HCEC 1CT (cell line): Measurements from ENCODE around the gene DCXR.

Source experiments
- DNase-seq: peaks from one replicate; pipeline ENCODE4 v3.0.0-alpha.2; 2017

Gene DCXR

DNA sequence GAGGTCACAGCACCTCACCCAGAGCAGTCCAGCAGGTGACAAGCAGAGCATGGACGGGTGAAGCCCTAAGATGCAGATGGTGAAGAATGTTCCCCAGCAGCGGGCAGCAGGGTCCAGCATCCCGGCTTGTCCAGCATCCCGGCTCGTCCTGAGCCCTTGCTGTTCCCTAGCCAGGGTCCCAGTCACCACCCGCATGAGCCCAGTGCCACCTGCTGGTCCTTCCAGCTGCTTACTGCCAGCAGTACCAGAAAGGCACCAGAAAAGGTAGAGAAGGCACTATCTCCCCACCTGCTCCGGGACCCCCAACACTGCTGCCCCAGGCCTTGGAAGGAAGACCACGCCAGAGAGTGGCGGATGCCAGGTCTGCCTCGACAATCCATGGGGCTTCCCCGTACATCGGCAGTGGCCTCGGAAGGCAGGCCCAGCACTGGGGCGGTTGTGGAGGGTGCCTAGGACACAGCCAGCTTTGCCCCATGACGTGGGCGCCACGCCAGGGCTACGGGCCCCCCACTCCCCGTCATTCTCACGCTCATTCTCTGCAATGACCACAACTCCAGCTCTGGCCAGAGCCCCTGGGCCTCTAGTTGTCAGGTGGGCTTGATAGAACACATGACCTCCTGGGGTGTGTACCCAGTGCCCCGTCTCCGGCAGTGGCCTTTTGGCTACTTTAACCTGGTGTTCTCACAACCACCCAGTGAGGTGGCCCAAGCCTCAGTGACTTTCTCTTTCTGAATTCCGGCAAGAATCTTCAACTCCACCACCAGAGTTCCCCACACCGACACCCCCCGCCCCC lies 16.2 kb downstream of the DCXR start:
- peak; percentile 60 for DNase-seq

- DNase-seq, result no peak
Measured at GRCh38 chr17:82020572-82021106, 16.9 kb downstream of the DCXR start.

DNA sequence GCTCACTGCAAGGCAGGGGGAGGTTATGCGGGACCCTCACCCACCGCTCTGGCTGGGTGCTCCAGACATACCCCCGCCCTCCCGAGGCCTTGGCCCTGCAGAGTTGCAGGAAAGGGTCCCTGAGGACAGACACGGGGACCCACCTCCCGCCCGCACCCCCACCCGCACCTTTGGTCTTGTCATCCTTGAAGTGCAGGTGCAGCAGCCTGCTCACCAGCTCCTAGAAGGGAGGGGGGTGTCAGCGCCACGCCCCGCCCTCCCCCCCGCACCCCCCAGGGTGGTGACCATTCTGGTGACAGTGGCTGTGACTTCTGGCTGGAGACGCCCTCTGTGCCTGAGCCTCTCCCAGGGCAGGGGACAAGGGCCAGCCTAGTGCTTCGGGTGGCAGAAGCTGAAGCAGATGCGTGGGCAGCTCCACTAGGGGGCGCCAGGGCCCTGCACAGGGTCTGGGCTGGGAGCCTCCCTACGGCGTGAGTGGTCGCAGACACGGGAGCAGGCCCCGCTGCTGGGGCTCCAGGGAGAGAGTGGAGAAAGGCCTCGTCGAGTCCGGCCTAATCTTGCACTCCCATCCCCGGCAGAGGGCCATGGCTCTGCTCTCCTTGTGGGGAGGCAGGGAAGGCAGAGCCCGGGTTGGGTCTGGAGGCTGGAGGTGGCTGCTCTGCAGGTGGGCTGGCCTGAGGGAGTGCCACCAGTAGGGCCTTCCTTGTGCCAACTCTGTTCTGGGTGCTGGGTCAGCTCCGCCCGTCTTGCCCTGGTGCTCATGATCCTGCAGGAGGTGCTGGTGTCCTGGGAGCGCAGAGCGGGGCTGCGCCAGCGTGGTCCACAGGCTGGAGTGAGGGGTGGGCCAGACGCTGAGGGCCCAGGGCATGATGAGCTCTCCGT lies 17.6 kb downstream of the DCXR start:
- peak; percentile 32 for DNase-seq

GRCh38 chr17:82018989-82019689 lies 18.4 kb downstream of the DCXR start:
- no peak for DNase-seq

- no peak for DNase-seq
Measured at GRCh38 chr17:82018152-82018988, 19.1 kb downstream of the DCXR start.

DNA sequence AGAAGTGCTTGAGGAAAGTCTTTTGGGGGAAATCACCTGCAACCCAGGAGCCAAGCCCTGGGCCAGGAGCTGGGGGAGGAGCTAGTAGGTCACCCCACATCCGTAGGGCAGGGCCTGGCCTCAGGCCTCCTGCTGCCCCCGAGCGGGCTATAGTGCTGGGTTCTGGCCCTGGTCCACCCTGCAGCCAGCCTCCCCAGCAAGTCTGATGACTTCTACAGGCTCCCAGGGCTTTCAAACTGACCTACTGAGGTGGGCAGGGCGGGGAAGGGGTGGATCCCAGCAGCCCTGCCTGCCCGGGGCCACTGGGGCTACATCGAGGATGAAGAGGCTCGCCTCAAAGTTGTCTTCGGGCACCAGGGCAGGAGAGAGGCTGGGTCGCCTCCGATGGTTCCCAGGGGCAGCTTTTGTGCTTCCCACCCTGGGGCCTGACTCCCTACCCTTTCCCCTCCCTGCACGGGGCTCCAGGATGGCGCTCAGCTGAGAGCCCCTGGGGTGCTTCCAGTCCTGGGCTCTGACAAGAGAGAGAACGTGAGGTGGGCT lies 19.8 kb downstream of the DCXR start:
- no peak for DNase-seq

DNA sequence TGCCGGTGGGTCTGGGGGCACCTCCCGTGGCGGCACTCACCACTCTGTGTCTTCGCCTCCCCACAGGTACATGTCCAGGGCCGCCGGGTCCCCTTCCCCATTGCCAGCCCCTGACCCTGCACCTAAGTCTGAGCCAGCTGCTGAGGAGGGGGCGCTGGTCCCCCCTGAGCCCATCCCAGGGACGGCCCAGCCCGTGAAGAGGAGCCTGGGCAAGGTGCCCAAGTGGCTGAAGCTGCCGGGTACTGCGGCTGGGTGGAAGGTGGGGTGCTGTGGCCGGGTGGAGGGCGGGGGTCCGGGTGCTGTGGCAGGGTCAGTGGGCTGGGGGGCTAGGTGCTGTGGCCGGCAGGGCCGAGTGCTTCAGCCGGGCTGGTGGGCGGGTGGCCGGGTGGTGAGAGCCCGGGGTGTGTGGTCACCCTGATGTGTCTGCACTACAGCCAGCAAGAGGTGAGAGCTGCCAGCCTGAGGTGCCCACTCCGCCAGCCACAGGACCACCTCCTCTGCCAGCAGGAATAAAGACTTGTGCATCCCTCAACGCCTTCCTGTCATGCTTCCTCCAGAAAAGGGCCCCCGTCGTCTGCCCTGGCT lies 20.5 kb downstream of the DCXR start:
- no peak for DNase-seq

DNA sequence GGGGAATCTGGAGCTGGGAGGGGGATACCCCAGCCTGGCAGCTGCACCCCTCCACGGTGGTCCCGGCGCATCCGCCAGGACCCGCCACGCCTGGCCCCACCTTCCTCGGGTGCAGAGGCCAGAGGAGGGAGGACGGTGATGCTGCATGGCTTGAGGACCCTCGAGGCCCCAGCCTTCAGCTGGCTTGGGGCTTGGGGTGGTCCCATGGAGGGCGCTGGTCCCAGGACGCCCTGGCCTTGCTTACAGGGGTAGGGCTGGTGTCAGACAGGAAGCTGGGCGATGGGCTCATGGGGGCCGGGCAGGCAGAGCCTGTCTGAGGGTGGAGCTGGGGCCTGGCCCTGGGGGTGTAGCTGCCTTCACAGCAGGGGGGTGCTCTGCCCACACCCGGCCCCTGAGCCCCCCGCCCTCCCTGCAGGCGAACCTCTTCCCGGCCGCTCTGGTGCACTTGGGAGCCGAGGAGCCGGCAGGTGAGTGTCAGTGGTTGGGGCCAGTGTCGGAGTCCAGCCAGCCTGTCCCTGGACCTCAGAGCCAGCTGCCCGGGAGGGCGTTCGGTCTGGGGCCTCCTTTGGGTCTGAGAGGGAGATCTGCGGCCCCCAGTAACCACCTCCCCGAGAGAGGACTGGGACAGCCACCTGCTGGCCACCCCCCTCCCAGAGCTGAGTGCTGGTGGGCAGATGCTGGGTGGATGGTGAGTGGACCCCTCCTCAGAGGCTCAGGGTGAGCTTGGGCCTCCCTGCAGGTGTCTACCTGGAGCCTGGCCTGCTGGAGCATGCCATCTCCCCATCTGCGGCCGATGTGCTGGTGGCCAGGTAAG lies 21.2 kb downstream of the DCXR start:
- DNase-seq, result no peak

GRCh38 chr17:82015311-82015971 lies 22.1 kb downstream of the DCXR start:
- no peak for DNase-seq

DNA sequence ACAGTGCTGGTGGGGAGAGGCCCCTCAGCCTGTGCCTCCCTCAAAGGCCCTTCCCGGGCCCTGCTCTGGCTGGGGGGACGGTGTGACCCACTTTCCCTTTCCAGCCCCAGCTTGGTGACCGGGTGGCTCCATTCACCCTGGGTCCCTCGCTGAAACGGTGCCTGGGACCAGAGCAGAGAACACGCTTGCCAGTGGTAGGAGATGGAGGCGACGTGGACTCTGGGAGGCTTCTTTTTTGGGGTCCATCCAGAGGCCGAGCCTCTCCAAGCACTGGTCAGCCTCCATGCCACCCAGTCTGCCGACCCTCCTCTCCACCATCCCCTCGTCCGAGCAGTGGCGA lies 22.6 kb downstream of the DCXR start:
- DNase-seq, result no peak

DNA sequence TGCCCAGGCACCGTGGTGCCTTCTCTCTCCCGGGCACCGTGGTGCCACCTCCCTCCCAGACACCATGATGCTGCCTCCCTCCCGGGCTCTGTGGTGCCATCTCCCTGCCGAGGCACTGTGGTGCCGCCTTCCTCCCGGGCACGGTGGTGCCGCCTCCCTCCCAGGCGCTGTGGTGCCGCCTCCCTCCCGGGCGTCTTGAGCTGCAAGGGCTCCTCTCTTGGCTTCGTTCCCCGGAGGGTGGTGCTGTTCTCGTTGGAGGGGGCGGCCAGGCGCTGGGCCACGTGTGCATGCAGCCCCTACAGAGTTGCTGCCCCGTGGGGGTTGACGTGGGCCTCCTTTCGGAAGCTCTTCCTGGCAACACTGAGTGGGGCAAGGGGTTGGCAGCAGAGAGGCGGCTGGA lies 23.1 kb downstream of the DCXR start:
- DNase-seq, result no peak

DNA sequence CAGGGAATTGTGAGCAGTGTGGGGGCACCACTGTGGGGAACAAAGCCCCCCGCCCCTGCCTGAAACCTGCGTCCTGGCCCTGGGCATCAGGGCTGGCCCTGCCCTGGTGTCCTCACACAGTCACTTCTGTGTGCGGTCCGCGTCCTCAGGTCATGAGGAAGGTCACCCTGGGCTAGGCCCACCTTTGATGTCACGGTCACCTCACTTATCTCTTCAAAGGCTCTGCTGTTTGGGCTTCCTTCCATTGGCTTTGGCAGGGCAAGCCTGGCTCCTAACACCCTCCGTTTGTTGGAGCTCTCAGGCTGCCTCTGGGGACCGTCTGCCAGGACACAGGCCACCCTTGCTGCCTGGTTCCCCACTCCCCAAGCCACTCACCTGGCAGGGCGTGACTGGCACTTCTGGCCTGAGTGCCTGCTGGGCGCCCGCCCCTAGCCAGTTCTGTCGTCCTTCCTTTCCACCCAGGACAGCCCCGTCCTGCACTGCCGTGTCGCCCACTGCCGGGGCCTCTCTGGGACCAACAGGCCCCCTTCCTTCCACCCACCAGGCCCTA lies 23.6 kb downstream of the DCXR start:
- no peak for DNase-seq

DNA sequence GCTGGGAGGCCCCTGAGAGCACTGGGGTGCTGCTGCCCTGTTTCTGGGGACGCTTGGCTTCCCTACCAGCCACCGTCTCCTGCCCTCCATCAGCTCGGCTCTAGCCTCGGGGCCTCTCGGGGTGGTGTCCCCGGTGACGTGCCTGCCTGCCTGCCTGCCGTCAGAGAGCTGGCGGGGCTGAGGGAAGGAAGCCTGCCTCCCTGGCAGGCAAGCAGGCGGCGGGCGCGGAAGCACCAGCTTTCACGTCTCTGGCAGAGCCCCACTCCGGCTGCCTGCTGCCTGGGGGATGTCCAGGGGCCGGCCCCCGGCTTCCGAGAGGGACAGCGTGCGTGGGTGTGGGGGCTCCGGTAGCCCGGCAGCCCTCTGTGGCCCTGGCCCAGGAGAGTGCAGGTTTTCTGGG lies 24.2 kb downstream of the DCXR start:
- no peak for DNase-seq

DNA sequence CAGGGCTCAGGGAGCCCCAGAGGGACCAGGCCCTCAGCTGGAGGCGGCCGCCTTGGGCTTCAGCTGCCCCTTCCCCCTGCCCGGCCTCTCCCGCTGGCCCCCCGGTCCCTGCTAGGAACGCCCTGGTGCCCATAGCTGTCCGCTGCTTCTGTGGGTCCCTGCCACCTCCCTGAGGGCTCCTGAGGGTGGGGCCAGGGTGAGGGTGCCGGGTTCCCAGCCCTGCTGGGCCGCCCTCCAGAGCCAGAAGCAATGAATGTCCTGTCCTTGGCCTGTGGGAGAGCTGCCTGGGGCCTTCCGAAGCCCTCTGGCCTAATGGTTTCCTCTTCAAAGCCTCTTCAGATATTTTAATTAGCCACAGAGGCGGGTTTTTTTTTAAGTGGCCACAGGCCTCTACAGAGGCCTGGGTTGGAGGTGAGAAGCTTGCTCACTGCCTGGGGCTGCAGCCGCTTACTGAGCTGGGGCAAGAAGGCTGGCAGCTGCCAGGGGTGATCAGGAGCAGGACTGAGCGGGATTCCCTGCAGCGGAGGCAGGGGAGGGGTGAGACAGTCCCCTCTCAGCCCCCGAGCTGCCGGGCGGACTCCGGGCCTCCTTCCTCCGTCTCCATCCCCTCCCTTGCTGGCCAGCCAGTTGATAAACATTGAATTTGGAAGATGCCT lies 24.7 kb downstream of the DCXR start:
- no peak for DNase-seq

- DNase-seq, result no peak
Measured at GRCh38 chr17:82012261-82012639, 25.2 kb downstream of the DCXR start.

DNA sequence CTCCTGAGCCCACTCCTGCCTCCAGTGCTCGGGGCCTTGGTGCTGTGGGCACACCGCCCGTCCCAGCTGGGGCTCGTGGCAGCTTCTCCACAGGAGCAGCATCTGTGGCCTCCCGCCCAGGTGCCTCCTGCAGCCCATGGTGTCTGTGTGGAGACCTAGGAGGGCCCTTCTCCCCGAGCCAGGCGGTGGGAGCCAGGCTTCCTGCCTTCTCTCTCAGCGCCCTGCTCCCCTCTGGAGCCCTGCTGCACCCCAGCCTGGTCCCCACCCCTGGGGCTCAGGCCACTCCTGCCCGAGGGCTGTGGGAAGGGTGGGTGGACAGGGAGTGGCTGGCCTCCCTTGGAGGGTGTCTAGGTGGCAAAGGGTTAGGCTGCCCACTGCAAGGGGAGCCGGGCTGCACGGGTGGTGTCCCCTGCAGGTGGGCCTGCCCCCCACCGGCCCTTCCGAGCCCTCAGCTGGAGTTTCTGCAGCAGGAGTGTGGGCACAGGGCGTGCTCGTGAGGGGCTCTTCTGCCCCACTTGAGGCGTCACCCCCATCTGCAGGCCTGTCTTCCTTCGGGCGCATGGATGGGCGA lies 25.8 kb downstream of the DCXR start:
- no peak for DNase-seq

GRCh38 chr17:82010575-82011525 lies 26.6 kb downstream of the DCXR start:
- no peak for DNase-seq

DNA sequence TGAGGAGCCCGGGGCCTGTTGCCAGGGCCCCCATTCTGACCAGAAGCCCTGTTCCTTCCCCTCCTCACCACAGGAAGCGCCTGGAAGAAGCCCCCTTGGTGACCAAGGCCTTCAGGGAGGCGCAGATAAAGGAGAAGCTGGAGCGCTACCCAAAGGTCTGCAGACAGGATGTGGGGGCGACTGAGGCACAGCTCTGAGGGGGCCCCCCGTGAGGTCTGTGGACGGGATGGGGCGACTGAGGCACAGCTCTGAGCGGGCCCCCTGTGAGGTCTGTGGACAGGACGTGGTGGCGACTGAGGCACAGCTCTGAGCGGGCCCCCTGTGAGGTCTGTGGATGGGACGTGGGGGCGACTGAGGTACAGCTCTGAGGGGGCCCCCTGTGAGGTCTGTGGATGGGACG lies 28.1 kb downstream of the DCXR start:
- no peak for DNase-seq
